ENCODE data around the gene NARF. TPM values are rescaled to one million over a fixed set of nuclear protein-coding genes. Genes with fewer than 3 reads are reported as not detected.

The NARF gene
- total RNA-seq, 2 donors from 2014 or later: 64.0 to 70.8 TPM

GRCh38 chr17:82524540-82524939 lies 66.0 kb downstream of the NARF start:
- H3K27ac Mint-ChIP-seq: peak overlapping the region; percentile 82
- H3K9me3 Mint-ChIP-seq: no peaks in the 10 kb centered on the region
- Histone ChIP-seq H3K4me1 (ENCODE audit: control insufficient read depth, insufficient read depth, low read length) (no peaks in the 10 kb centered on the region), H3K36me3 (ENCODE audit: control insufficient read depth, insufficient read depth, low read length) (peaks cover 15% of the 10 kb centered on the region), H3K27me3 (ENCODE audit: control insufficient read depth, insufficient read depth, low read length, poor library complexity, severe bottlenecking) (no peaks in the 10 kb centered on the region), H3K9me3 (ENCODE audit: control insufficient read depth, low read length) (no peaks in the 10 kb centered on the region), H3K27ac (ENCODE audit: low read depth, low read length) (no peak overlapping the region), H3K4me3 (ENCODE audit: low read length) (no peak overlapping the region), H3K9ac (ENCODE audit: extremely low read depth, low read length, poor library complexity, severe bottlenecking) (no peak overlapping the region)
- peaks cover 13% of the 10 kb centered on the region for H3K36me3 Mint-ChIP-seq (ENCODE audit: low read depth)
- TF ChIP-seq CTCF (conservative IDR thresholded peaks at IDR 0.05): no peak
- DNase-seq: no peak
- H3K27me3 Mint-ChIP-seq (ENCODE audit: insufficient read depth): no peaks in the 10 kb centered on the region
- peaks cover 7% of the 10 kb centered on the region for H3K4me1 Mint-ChIP-seq
- 92 to 100% methylated on average over 2 to 4 of the region's 4 CpGs for WGBS, 2 experiments (ENCODE audit: insufficient coverage in 1 of 2, insufficient read length in 1 of 2)
- no peak overlapping the region for H3K4me3 Mint-ChIP-seq

- Histone ChIP-seq H3K36me3 (ENCODE audit: control insufficient read depth, insufficient read depth, low read length) (peaks cover 15% of the 10 kb centered on the region), H3K4me3 (ENCODE audit: low read length) (no peak overlapping the region), H3K27ac (ENCODE audit: low read depth, low read length) (no peak overlapping the region), H3K9ac (ENCODE audit: extremely low read depth, low read length, poor library complexity, severe bottlenecking) (no peak overlapping the region), H3K4me1 (ENCODE audit: control insufficient read depth, insufficient read depth, low read length) (no peaks in the 10 kb centered on the region), H3K27me3 (ENCODE audit: control insufficient read depth, insufficient read depth, low read length, poor library complexity, severe bottlenecking) (no peaks in the 10 kb centered on the region), H3K9me3 (ENCODE audit: control insufficient read depth, low read length) (no peaks in the 10 kb centered on the region)
- H3K27ac Mint-ChIP-seq: no peak overlapping the region
- 97 to 98% methylated on average over 4 of the region's 4 CpGs for WGBS, 2 experiments (ENCODE audit: insufficient coverage in 1 of 2, insufficient read length in 1 of 2)
- H3K4me3 Mint-ChIP-seq: no peak overlapping the region
- DNase-seq: no peak
- H3K36me3 Mint-ChIP-seq (ENCODE audit: low read depth): peaks cover 15% of the 10 kb centered on the region
- H3K27me3 Mint-ChIP-seq (ENCODE audit: insufficient read depth): no peaks in the 10 kb centered on the region
- H3K4me1 Mint-ChIP-seq: peaks cover 7% of the 10 kb centered on the region
- no peaks in the 10 kb centered on the region for H3K9me3 Mint-ChIP-seq
- no peak for TF ChIP-seq CTCF (conservative IDR thresholded peaks at IDR 0.05)
Measured at GRCh38 chr17:82525712-82526111, 67.2 kb downstream of the NARF start.

GRCh38 chr17:82527898-82528297 lies 69.4 kb downstream of the NARF start:
- Histone ChIP-seq H3K9me3 (ENCODE audit: control insufficient read depth, low read length) (no peaks in the 10 kb centered on the region), H3K9ac (ENCODE audit: extremely low read depth, low read length, poor library complexity, severe bottlenecking) (no peak overlapping the region), H3K4me3 (ENCODE audit: low read length) (no peak overlapping the region), H3K27ac (ENCODE audit: low read depth, low read length) (no peak overlapping the region), H3K36me3 (ENCODE audit: control insufficient read depth, insufficient read depth, low read length) (peaks cover 12% of the 10 kb centered on the region), H3K4me1 (ENCODE audit: control insufficient read depth, insufficient read depth, low read length) (no peaks in the 10 kb centered on the region), H3K27me3 (ENCODE audit: control insufficient read depth, insufficient read depth, low read length, poor library complexity, severe bottlenecking) (no peaks in the 10 kb centered on the region)
- Mint-ChIP-seq H3K4me3 (no peak overlapping the region), H3K9me3 (no peaks in the 10 kb centered on the region), H3K27me3 (ENCODE audit: insufficient read depth) (no peaks in the 10 kb centered on the region), H3K36me3 (ENCODE audit: low read depth) (peaks cover 15% of the 10 kb centered on the region), H3K4me1 (peaks cover 8% of the 10 kb centered on the region), H3K27ac (peak overlapping the region; percentile 52)
- DNase-seq: no peak
- TF ChIP-seq CTCF (conservative IDR thresholded peaks at IDR 0.05): no peak
- WGBS, 2 experiments (ENCODE audit: insufficient coverage in 1 of 2, insufficient read length in 1 of 2): 90 to 99% methylated on average over 6 to 8 of the region's 8 CpGs
